Measurements from ENCODE around the gene TTC23. TPM values are rescaled to one million over a fixed set of nuclear protein-coding genes. Genes with fewer than 3 reads are reported as not detected.

TTC23 gene
- total RNA-seq, 2 experiments from 2014 or later = 0.19 to 0.81 TPM

GRCh38 chr15:99172989-99173388 lies 76.4 kb downstream of the TTC23 start:
- no peaks in the 10 kb centered on the region for H3K9me3 Mint-ChIP-seq
- intact Hi-C loops (cut with DNase I, micrococcal nuclease) = no loop called here
- ATAC-seq (ENCODE audit: poor library complexity) (no peak), DNase-seq (no peak)
- no peak overlapping the region for H3K4me3 ChIP-seq (ENCODE audit: low read length)
- H3K36me3 Mint-ChIP-seq (ENCODE audit: low read depth) = no peaks in the 10 kb centered on the region
- H3K4me1 Mint-ChIP-seq (ENCODE audit: low read depth) = no peaks in the 10 kb centered on the region
- H3K27ac Mint-ChIP-seq = no peak overlapping the region
- no peaks in the 10 kb centered on the region for H3K27me3 Mint-ChIP-seq
- no peaks in the 10 kb centered on the region for H3K27me3 ChIP-seq (ENCODE audit: control insufficient read depth in 1 of 2, insufficient read depth in 2 of 2, low read length in 2 of 2)
- no peaks in the 10 kb centered on the region for H3K36me3 ChIP-seq (ENCODE audit: insufficient read depth, low read length)
- no peaks in the 10 kb centered on the region for H3K9me3 ChIP-seq (ENCODE audit: control insufficient read depth in 1 of 2, insufficient read depth in 1 of 2, low read length in 2 of 2)
- ChIA-PET CTCF (no interaction called here), POLR2A (no interaction called here)
- H3K27ac ChIP-seq (ENCODE audit: low read depth in 1 of 2, low read length in 2 of 2) = no peak overlapping the region
- TF ChIP-seq, protein P1, sequence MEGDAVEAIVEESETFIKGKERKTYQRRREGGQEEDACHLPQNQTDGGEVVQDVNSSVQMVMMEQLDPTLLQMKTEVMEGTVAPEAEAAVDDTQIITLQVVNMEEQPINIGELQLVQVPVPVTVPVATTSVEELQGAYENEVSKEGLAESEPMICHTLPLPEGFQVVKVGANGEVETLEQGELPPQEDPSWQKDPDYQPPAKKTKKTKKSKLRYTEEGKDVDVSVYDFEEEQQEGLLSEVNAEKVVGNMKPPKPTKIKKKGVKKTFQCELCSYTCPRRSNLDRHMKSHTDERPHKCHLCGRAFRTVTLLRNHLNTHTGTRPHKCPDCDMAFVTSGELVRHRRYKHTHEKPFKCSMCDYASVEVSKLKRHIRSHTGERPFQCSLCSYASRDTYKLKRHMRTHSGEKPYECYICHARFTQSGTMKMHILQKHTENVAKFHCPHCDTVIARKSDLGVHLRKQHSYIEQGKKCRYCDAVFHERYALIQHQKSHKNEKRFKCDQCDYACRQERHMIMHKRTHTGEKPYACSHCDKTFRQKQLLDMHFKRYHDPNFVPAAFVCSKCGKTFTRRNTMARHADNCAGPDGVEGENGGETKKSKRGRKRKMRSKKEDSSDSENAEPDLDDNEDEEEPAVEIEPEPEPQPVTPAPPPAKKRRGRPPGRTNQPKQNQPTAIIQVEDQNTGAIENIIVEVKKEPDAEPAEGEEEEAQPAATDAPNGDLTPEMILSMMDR (IDR thresholded peaks at IDR 0.05) = no peak
- no peaks in the 10 kb centered on the region for H3K4me1 ChIP-seq (ENCODE audit: insufficient read depth, low read length)
- H3K4me3 Mint-ChIP-seq = no peak overlapping the region

DNA sequence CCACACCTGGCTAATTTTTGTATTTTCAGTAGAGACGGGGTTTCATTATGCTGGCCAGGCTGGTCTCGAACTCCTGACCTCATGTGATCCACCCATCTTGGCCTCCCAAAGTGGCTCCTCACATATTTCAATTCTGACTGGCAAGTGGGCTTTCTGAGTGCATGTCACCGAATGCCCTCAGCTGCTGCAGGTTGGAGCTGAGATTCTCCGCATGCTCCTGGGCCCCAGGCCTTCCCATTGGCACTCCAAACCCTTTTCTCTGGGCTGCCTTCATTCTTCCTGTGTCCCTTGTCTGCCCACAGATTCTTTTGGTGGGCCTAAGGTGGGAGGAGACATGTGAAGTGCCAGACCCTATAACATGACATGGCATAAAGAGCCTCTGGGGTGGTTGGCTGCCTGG lies 77.2 kb downstream of the TTC23 start:
- H3K36me3 Mint-ChIP-seq (ENCODE audit: low read depth) = no peaks in the 10 kb centered on the region
- H3K4me1 ChIP-seq (ENCODE audit: insufficient read depth, low read length) = no peaks in the 10 kb centered on the region
- H3K27ac Mint-ChIP-seq = no peak overlapping the region
- intact Hi-C loops (cut with DNase I, micrococcal nuclease) = no loop called here
- no peak overlapping the region for H3K27ac ChIP-seq (ENCODE audit: low read depth in 1 of 2, low read length in 2 of 2)
- H3K9me3 ChIP-seq (ENCODE audit: control insufficient read depth in 1 of 2, insufficient read depth in 1 of 2, low read length in 2 of 2) = no peaks in the 10 kb centered on the region
- H3K36me3 ChIP-seq (ENCODE audit: insufficient read depth, low read length) = no peaks in the 10 kb centered on the region
- H3K4me3 Mint-ChIP-seq = no peak overlapping the region
- H3K4me1 Mint-ChIP-seq (ENCODE audit: low read depth) = no peaks in the 10 kb centered on the region
- TF ChIP-seq, protein P1 (IDR thresholded peaks at IDR 0.05) = no peak
- POLR2A ChIA-PET = no interaction called here
- H3K27me3 ChIP-seq (ENCODE audit: control insufficient read depth in 1 of 2, insufficient read depth in 2 of 2, low read length in 2 of 2) = no peaks in the 10 kb centered on the region
- DNase-seq (no peak), ATAC-seq (ENCODE audit: poor library complexity) (no peak)
- H3K27me3 Mint-ChIP-seq = no peaks in the 10 kb centered on the region
- CTCF ChIA-PET = no interaction called here
- no peak overlapping the region for H3K4me3 ChIP-seq (ENCODE audit: low read length)
- no peaks in the 10 kb centered on the region for H3K9me3 Mint-ChIP-seq

DNA sequence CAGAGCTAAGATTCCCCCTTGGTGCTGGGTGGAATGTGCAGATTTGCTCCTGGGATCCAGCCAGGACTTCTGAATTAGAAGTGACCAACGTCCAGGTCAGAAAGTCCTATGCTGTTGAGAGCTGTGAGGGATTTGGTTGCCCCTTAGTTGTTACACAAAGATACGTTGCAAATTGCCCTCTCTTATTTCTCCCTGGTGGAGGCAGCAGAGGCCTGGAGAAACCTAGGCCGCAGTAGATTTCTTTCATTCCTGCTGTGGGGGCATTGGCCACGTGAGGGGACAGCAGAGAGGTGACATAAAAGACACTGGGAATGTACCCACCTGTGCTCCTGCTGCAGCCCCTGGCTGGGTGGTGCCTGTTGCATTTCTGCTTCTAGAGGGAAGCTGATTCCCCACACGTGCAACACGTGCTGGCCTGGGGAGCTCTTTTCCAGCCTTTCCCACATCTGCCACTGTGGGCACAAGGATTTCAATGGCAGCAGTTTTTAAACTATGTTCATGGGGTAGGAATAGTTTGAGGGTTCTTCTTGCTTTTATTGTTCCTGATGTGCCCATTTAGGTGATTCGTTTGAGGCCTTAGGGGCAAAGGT lies 78.8 kb downstream of the TTC23 start:
- Histone ChIP-seq H3K4me3 (ENCODE audit: low read length) (no peak overlapping the region), H3K9me3 (ENCODE audit: control insufficient read depth in 1 of 2, insufficient read depth in 1 of 2, low read length in 2 of 2) (no peaks in the 10 kb centered on the region), H3K27me3 (ENCODE audit: control insufficient read depth in 1 of 2, insufficient read depth in 2 of 2, low read length in 2 of 2) (no peaks in the 10 kb centered on the region), H3K4me1 (ENCODE audit: insufficient read depth, low read length) (no peaks in the 10 kb centered on the region), H3K27ac (ENCODE audit: low read depth in 1 of 2, low read length in 2 of 2) (no peak overlapping the region), H3K36me3 (ENCODE audit: insufficient read depth, low read length) (no peaks in the 10 kb centered on the region)
- ATAC-seq (ENCODE audit: poor library complexity) (no peak), DNase-seq (no peak)
- intact Hi-C loops (cut with DNase I, micrococcal nuclease) = no loop called here
- H3K9me3 Mint-ChIP-seq = no peaks in the 10 kb centered on the region
- ChIA-PET POLR2A (no interaction called here), CTCF (no interaction called here)
- no peaks in the 10 kb centered on the region for H3K4me1 Mint-ChIP-seq (ENCODE audit: low read depth)
- H3K27me3 Mint-ChIP-seq = no peaks in the 10 kb centered on the region
- no peak overlapping the region for H3K4me3 Mint-ChIP-seq
- no peak overlapping the region for H3K27ac Mint-ChIP-seq
- H3K36me3 Mint-ChIP-seq (ENCODE audit: low read depth) = no peaks in the 10 kb centered on the region
- TF ChIP-seq, protein P1 (IDR thresholded peaks at IDR 0.05) = no peak
